NCI-H187 treated with DMSO at 0.1 percent for 48 hours (cell line): ENCODE results near the gene CRB1.

ENCODE experiments used
- DNase-seq: peaks from one replicate; lab custom pipeline; 2025; lab: John Stamatoyannopoulos, UW

The CRB1 gene

DNA sequence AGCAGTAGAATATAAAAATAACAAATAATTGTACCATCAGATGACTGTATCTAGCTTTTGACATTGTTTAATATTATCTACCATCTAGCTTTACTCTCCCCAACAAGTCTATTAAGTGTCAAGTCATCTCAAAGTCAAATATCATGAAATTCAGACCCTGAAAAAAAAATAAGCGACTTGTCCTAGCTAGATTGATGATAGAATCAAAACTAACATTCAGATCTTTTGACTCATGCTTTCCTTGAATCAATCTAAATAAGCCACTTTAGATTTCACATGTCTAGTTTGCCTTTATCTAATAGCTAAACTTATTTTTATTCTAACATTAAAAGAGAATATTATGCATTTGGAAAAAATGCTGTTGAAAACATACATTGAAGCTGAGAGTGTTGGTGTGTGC, 35.4 kb downstream of the CRB1 start:
- DNase-seq = no peak

DNA sequence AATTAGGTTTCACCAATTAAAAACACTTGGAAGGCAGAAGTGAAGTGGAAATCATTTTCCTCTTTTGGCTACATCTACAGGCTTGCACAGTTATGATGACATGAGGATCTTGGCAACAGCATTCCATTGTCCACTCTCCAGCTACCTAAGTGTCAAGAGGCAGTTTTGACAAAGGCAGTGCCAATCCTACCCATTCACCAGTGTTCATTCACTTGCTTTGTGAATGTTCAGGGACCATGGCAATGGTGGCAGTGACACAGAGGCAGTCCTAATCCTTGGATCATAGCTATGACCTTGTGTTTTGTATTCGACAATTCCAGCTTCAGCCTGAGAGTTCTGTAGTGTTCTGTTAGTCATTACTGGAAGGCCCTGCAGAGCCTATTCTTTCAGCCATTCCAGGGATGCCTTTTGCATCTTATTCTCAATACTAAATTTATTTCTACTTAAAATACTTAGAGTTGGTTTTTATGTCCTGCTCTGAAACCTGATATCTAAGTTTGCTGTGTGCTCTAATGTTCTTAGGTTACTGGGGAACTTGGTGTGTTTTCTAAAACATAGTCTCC, 36.7 kb downstream of the CRB1 start:
- no peak for DNase-seq

DNA sequence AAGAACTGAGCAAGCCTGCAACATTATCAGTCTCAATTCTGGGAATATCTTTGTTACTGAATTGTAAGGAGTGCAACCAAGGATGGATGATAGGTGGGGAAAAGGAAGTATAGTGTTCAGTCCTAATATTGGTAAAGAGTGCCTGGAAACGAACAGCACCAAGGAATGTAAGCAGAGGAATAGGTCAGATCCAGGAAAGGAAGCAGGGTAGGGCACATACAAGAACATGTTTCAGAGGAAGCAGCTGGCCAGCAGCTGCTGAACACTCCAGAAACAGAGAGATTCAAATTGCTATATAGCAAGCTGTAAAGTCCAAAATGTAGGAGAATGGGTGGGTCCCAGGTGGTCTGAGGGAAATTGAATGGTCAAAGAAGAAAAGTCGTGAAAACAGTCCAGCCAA, 37.9 kb downstream of the CRB1 start:
- DNase-seq = no peak

DNA sequence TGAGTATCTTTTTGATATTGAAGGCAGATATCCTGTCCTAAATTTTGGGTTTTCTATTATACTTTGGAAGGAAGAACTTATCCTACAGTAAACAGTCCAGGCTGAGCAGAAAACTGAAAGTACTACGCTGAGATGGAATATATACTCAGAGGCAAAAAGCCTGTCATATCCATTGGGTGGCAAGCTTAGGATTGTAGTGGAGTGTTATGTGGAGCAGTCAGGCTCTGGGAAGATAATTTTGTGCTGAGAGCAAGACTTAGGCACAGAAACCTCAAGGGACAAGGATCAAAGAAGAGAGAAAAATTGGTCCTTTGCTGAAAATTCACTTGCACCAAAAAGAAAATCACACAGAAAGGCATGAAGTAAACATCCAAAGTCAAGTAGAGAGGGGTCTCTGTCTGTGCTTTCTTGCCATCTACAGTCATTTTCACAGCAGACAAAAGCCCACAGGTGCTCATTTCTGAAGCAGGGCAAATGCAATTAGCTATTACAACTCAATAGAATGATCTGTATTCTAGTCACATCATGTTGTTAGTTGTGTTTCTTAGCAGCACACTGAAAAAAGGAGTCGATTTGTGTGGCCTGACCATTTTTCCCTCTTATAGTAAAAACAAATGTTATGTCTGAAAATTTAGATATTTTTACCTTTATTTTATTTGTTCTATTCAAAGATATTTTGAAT, 38.5 kb downstream of the CRB1 start:
- no peak for DNase-seq

DNA sequence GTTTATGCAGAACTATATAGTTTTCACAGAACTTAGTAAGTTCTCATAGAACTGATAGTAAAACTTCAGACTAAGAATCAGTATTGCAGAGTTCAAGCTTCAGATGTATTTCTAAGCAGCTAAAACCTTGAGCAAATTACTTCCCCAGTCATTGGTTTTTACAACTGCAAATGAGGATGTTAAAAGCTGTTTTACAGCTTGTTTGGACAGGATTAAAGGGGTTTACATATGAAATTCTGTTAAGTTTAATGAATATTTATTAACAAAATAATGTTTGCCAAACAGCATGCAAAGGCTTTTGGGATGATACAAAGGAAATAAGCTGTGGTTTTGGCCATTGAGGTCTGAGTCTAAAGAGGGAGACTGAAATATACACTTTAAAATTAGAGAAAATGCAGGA, 39.1 kb downstream of the CRB1 start:
- no peak for DNase-seq

DNA sequence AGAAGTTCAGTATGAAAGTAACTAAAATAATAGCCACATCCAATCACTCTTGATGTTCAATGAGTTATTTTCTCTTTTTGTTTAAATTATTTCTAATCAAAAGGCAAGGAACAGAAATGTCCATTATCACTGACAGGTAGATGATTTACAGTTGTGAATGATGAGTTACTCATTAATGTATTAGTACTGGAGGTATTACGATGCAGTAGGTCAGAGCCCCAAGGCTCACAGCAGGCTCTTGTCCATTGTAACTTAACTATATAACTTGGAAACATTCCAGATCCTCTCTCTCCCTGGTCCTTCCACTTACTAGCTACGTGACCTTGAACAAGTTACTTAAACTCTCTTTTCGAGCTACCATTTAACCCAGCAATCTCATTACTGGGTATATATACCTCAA, 39.5 kb downstream of the CRB1 start:
- DNase-seq = no peak

DNA sequence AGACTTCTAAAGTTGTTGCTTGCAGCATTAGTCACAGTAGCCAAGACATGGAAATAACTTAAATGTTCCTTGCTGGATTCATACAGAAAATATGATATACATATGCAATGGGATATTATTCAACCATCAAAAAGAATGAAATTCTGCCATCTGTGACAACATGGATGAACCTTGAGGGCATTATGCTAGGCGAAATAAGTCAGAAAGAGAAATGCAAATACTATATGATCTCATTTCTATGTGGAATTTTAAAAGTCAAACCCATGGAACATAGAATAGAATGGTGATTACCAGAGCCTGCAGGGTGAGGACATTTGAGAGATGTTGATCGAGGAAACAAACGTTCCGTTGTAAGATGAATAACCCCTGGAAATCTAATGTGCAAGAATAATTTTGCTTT, 43.0 kb downstream of the CRB1 start:
- DNase-seq = no peak

DNA sequence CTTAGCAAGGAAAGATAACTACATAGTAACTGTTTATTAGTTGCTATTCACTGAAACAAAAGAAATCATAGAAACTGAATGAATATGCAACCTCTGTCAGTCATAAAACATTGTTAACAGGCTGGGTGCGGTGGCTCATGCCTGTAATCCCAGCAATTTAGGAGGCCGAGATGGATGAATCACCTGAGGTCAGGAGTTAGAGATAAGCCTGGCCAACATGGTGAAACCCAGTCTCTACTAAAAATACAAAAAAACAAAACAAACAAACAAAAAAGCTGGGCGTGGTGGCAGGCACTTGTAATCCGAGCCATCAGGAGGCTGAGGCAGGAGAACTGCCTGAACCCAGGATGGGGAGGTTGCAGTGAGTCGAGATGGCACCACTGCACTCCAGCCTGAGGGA, 44.1 kb downstream of the CRB1 start:
- no peak for DNase-seq

DNA sequence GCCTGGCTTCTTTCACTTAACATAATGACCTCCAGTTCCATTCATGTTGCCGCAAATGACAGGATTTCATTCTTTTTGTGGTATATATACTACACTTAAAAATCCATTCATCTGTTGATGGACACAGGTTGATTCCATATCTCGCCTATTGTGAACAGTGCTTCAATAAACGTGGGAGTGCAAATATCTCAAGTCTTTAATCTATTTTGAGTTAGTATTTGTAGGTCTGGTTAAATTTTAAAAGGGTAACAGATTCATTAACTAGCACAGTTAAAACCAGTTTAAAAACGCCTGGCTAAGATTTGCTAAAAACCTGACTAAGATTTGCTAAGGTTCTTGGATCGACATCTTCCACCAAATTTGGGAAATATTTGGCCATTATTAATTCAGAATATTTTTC, 45.7 kb downstream of the CRB1 start:
- no peak for DNase-seq

DNA sequence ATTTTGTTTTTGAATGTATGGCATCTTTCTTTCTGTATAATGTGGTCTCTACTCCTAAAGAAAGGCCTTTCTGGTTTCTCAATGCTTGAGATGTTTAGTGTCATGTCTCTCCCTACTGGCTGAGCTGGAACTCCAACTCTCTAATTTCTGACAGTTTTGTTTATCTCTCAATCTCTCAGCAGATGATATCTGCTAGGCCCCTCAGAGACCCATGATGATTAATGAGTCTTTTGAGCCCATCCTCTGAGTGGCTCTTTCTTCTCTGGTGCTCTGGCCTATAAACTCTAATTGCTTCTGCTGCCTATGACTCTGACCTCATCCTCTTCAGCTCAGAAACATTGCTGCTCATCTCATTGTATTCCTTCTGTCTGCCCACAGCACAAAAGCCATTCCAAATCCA, 46.6 kb downstream of the CRB1 start:
- DNase-seq = no peak

DNA sequence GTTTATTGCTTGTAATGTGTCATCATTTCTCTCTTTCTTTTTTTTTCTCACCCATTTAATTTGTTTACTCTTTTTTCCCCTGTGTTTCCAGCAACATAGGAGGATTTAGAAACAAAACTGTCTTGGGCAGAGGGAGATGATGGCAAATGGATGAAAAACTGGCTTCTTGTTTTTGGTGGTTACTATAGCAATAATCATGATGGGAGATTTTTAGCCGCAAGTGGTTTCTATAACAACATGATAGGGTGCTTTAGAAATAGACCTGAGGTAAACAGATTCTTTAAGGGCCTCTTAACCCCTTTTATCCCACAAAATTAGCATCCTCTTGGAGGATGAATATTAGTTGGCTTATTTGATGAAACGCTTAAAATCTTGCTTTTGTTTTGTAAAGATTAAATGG, 51.6 kb downstream of the CRB1 start:
- DNase-seq = no peak

DNA sequence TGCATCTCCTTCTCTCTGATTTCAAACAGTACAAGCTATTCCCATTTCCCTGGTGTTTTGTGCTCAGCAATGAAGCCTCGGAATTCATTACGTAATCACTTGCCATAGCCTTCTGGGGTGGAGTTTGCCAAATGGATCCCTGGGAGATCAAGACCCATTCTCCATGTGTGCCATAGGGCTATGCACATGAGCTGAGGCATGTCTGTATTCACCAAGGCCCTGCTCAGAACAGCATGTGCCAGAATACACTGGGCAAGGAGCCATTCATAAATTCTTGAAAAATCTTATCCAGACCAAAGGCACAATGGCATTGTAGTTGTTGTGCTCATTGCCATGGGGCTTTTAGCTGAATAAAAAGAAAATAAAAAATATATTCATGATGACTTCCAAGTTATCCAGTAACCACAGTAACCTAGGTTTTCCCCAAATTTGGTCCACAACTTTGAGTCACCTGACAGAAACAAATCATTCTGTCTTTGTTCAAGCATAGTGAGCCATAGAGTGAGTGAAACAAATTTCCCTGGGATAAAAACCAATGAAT, 53.0 kb downstream of the CRB1 start:
- no peak for DNase-seq

DNA sequence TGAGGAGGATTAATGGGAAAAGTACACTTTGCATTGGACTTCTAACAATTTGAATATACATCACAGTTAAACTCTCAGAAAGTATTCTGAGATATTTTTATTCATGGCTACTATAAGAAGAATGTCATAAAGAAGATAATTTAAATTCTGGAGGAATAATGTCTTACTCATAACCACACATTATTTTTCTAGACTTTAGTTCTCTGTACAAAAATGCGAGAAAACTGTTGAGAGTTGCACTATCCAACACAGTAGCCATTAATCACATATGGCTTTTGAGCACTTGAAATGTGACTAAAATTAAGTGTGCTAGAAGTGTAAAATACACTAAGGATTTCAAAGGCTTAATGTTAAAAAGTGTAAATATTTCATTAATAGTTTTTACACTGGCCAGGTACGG, 53.8 kb downstream of the CRB1 start:
- DNase-seq = no peak

DNA sequence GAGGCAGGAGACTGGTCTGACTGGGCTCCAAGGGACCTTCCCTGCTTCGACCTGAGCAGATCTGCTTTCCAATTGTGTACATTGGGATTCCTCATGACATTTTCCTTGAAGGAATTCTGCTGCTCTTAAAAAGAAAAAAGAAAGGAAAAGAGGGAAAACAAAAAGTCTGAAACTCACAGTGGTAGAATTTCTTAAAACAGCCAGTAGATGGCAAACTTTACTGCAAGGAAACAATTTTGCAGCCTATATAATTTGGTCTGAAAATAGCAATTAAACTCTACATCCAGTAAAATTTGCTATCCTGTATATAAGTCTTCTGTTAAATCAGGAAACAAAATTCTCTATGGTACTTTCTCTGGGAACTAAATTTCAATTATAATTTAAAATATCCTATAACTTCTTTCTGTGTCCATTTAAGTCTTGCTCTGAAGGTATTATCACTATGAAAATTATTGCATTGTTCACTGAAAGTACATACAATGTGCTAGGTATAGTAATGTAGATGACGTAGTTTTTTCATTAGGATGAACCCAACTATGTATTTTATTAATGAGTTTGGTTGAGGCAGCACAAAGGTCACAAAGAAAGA, 59.8 kb downstream of the CRB1 start:
- no peak for DNase-seq

DNA sequence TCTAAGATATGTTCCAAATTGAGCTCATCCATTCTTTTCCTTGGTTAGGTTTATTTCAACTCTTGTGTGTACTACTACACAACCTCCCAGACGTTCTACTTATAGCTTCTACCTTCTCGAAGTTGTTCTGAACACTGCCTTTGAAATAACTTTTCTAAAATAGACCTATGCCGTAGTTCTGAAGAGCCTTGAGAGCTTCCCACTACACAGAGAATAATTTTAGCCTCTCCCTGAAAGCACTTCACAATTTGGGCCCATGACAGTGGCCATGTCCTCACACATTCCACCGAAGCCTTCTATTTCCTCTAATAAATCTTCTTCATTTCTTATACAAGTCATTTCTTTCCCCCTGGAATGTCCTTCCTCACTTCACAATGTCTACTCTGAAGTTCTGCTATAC, 62.2 kb downstream of the CRB1 start:
- DNase-seq = no peak

DNA sequence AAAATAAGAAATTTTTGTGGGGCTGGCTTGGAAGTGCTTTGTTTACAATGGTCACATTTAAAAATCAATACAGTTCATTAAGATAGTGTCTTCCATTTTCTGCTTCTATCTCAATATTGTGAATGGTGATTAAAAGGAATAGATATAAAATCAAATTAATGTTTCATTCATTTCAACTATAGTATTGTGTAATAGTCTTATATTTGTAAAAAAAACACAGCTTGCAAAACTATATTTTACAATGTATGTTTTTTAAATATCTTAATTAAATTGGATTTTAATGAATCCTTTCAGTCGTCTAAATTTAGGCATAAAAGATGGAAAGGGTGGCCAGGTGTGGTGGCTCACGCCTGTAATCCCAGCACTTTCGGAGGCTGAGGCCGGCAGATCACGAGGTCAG, 63.5 kb downstream of the CRB1 start:
- DNase-seq = no peak

DNA sequence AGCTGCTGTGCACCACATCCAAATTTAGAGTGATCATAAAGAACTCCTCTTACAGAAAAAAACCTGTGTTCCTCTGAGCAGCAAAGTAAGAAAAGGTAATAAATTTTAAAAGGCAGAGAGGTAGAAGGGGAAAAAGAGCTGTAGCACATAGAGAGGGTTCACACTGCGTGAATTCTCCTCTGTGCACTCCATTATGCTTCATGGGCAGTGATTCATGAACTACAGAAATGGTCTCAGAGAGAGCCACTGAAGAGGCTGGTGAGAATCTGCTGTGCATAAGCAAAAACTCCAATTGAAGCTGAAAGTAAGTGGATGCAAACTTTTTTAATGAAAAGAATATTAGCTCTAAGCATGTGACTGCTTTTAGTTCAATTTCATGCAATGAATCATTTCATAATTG, 65.0 kb downstream of the CRB1 start:
- no peak for DNase-seq

DNA sequence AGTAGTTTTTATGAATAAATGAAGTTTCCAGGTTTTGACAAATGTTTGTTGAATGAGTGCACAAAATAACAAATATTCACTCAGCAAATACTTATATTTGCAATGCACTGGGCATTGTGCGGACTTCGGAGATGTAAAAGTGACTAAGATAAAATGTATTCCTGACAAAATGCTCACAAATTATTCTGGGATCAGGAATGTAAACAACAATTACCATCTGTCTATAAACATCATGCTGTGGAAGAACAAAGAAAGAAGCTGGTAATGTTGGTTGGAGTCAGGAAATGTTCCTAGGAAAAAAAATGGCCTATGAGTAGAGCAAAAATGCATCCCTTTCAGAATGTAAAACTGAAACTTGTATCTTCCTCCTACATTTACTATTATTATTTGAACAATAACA, 68.5 kb downstream of the CRB1 start:
- no peak for DNase-seq

DNA sequence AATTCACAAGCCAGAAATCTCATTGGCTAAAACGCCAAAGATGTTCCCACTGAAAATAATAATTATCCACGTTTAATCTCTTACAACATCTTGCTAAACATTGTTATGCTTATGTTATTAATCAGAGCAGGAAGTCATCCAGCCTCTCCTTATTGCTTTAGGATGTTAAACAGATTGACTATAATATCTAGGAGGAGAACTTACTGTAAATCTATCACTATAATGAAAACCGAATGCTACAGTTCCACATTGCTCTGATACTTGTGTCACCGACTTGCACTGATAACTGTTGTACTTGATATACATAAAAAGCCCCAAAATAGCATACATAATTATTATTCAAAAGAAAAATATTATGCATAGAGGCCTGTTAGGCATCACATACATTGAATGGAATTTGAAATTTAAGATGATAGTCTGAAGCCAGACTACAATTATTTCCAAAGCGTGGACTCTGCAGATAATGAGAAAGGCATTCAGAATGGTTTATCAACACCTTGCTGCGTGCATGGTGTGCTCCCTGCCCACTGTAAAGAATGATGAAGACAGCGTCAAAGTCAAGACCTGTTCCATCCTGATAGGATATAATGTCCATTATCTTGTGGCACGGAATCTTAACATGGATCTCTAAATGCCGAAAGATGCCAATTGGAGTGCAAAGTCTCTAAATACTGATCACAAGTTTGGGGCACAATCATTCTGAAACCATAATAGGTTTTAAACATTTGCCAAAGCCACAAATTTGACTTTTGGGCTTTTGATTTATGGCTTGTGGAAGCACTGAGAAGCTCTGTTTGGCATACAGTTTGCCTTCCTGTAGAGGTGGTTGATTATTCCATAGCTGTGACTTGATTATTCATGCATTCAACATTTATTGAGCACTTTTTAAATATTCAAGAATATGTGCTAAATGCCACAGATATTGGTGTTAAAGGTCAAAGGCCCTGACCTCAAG, 71.3 kb downstream of the CRB1 start:
- DNase-seq = no peak

DNA sequence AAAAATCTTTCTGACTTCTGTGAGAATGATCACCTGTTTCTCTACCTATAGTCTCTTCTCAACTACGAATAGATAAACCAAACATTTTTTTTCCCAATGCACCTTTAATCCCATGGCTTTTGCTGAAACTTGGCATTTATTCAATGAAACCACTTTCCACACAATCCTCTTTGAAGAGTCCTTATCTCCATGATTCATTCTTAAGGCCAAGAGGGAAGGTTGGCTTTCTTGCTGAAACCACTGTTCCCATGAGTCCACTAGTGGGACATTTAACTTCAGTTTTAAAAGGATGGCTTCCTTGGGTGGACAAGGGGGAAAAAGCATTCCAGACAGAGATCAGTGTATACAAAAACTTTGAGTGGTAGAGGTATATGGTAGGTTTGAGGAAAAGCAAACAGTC, 73.6 kb downstream of the CRB1 start:
- DNase-seq = no peak

DNA sequence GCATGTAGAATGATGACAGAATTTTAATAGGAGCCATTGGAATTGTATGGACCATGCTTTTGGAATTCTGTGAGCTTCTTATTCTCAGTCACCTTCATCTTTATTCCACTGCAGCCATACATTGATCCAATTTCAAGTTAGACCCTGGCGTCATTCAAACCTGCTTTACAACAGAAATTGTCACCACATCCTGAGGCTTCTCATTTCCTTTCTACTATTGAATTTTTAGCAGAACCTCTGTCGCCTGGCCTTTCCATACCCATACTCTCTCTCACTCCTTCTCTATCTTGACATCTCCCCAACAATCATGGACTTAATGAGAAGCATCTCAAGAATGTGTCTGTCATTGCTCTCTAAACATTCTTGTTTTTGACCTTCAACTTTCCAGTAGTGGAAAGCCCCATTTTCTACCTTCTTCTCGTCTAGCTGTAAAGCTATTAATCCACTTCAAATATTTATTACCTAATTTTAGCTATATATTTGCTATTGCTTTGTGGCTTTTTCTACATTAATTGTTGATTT, 74.1 kb downstream of the CRB1 start:
- no peak for DNase-seq

DNA sequence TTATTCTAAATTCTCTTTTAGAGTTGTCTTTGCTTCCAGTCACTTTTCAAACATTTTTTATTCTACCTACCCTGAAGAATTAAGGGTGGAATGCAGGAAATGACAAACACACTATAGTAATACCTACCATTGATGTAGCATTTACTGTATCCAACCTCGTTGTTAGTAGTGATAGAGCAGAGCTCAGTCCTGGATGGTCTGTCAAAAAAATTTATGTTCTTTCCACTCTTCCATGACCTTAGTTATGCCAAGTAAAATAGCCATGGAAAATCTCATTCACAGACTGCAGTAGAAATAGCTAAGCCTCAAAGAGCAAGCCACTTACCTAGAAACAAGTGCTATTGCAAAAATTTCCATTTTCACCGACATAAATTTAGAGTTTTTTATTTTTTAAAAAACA, 74.6 kb downstream of the CRB1 start:
- DNase-seq = no peak
